Posterior cingulate gyrus (tissue), 11 donors: Measurements from ENCODE around the gene KIAA1549.
A peak's percentile ranks its signal among the peaks of the same experiment; 100 is the strongest.
"Not testable (repeated sequence)": the region's sequence is repeated elsewhere in the genome, so short reads cannot be mapped to it uniquely, and the experiment has no call there.

Experiments
- DNase-seq, 10 donors: peaks; one replicate each; pipeline versions ENCODE4 v3.0.0 to v3.0.0-alpha.2; 2020 to 2021; ENCODE audit warnings: mixed read lengths in 3 of 10
- intact Hi-C: fragments of 100-400 bp; cut with DNase I; formaldehyde crosslinking; loops from one replicate; pipeline ENCODE4 v1.15.1; 2023

Gene KIAA1549

GRCh38 chr7:138948403-138948802 is 32.8 kb downstream of the KIAA1549 start:
- no peak for DNase-seq
- intact Hi-C loops, result no loop called here

GRCh38 chr7:138945821-138946220 is 35.4 kb downstream of the KIAA1549 start:
- intact Hi-C loops, result no loop called here
- no peak for DNase-seq

GRCh38 chr7:138945154-138945553 is 36.0 kb downstream of the KIAA1549 start:
- no peak for DNase-seq

GRCh38 chr7:138944592-138944991 is 36.6 kb downstream of the KIAA1549 start:
- no peak for DNase-seq
- intact Hi-C loops, result no loop called here

More at GRCh38 chr7:138945154-138945553, 36.0 kb downstream of the KIAA1549 start:
- intact Hi-C loops, result no loop called here

- peak in 2 of 10 donors; percentile 14 to 27 for DNase-seq
- intact Hi-C loops, result no loop called here
These were observed 38.1 kb downstream of the KIAA1549 start for GRCh38 chr7:138943061-138943460.

GRCh38 chr7:138941545-138941944 is 39.6 kb downstream of the KIAA1549 start:
- no peak for DNase-seq

GRCh38 chr7:138940602-138941001 is 40.6 kb downstream of the KIAA1549 start:
- DNase-seq, intact Hi-C loops: not testable (repeated sequence)

More at GRCh38 chr7:138941545-138941944, 39.6 kb downstream of the KIAA1549 start:
- intact Hi-C loops, result no loop called here

GRCh38 chr7:138937484-138937883 is 43.7 kb downstream of the KIAA1549 start:
- intact Hi-C loops, result no loop called here
- DNase-seq, result no peak

GRCh38 chr7:138935465-138936011 is 45.7 kb downstream of the KIAA1549 start:
- peak in 2 of 10 donors; percentile 34 to 58 for DNase-seq
- intact Hi-C loops, result no loop called here

- DNase-seq, result no peak
- intact Hi-C loops, result no loop called here
These were observed 46.3 kb downstream of the KIAA1549 start for GRCh38 chr7:138934861-138935260.

GRCh38 chr7:138934367-138934766 is 46.8 kb downstream of the KIAA1549 start:
- no peak for DNase-seq
- intact Hi-C loops, result no loop called here

- DNase-seq, result no peak
- intact Hi-C loops, result no loop called here
These were observed 48.3 kb downstream of the KIAA1549 start for GRCh38 chr7:138932870-138933269.

GRCh38 chr7:138932427-138932826 is 48.8 kb downstream of the KIAA1549 start:
- DNase-seq, result no peak
- intact Hi-C loops, result no loop called here

- intact Hi-C loops, result no loop called here
These were observed 51.2 kb downstream of the KIAA1549 start for GRCh38 chr7:138929969-138930368.

GRCh38 chr7:138926241-138926612 is 55.0 kb downstream of the KIAA1549 start:
- no peak for DNase-seq

More at GRCh38 chr7:138929969-138930368, 51.2 kb downstream of the KIAA1549 start:
- no peak for DNase-seq

GRCh38 chr7:138924501-138925225 is 56.5 kb downstream of the KIAA1549 start:
- no peak for DNase-seq
- intact Hi-C loops, result no loop called here

More at GRCh38 chr7:138926241-138926612, 55.0 kb downstream of the KIAA1549 start:
- intact Hi-C loops, result no loop called here

- DNase-seq, result no peak
- intact Hi-C loops, result no loop called here
These were observed 59.9 kb downstream of the KIAA1549 start for GRCh38 chr7:138921277-138921676.

- no peak for DNase-seq
- intact Hi-C loops, result no loop called here
These were observed 61.3 kb downstream of the KIAA1549 start for GRCh38 chr7:138919911-138920310.

- DNase-seq, result peak in 3 of 10 donors; percentile 27 to 87 (median 42)
- intact Hi-C loops, result no loop called here
These were observed 62.0 kb downstream of the KIAA1549 start for GRCh38 chr7:138919216-138919615.

GRCh38 chr7:138918756-138919155 is 62.4 kb downstream of the KIAA1549 start:
- peak in 5 of 10 donors; percentile 24 to 91 (median 52) for DNase-seq
- intact Hi-C loops, result no loop called here

- intact Hi-C loops, result no loop called here
- DNase-seq, result no peak
These were observed 63.0 kb downstream of the KIAA1549 start for GRCh38 chr7:138918176-138918575.

- intact Hi-C loops, result no loop called here
- DNase-seq, result peak in 3 of 10 donors; percentile 41 to 85 (median 74)
These were observed 63.4 kb downstream of the KIAA1549 start for GRCh38 chr7:138917771-138918170.
